Suprapubic skin (tissue), 4 donors: Measurements from ENCODE around the gene CREB3L1.

Experiments
- POLR2A ChIP-seq, 2 donors: fragments of 450-650 bp; IDR thresholded peaks; one replicate each; pipeline ENCODE4 v1.6.1; 2017; ENCODE audit warnings: antibody characterized with exemption in 2 of 2, mild to moderate bottlenecking in 2 of 2, moderate library complexity in 2 of 2
- POLR2AphosphoS5 ChIP-seq, 3 donors: sonication (generic); formaldehyde crosslinking; IDR thresholded peaks; one replicate each; pipeline ENCODE4 v1.6.1; 2017; ENCODE audit warnings: antibody characterized with exemption in 3 of 3

DNA sequence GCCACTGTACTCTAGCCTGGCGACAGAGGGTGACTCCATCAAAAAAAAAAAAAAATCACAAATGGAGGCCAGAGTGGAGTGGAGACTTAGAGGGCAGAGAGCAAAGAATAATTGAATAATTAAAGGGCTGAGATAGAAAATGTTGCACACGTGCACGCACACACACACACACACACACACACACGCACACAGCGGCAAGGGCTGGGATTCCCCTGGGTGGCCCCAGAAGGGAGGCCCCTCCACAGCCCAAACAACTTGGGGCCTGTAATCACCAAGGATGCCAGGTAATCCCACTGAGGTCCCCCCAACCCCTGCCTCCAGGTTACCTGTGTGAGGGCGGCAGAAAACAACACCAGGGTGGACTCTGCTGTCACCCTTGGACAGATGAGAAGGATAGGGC, 57.8 kb downstream of the CREB3L1 start:
- TF ChIP-seq POLR2A (IDR thresholded peaks at IDR 0.05) (no peak), POLR2AphosphoS5 (IDR thresholded peaks at IDR 0.05) (no peak)
